Activated T-cell treated with anti-CD3 and anti-CD28 coated beads for 24 hours (primary cell): ENCODE measurements around the gene TP53BP2.
"Not testable (repeated sequence)": the region's sequence is repeated elsewhere in the genome, so short reads cannot be mapped to it uniquely, and the experiment has no call there.

Experiments used
- DNase-seq: peaks from one replicate; pipeline ENCODE4 v3.0.0-alpha.2; 2020; ENCODE audit warnings: low read depth

The TP53BP2 gene

GRCh38 chr1:223742856-223743517, 102.8 kb downstream of the TP53BP2 start:
- no peak for DNase-seq

GRCh38 chr1:223741861-223742260, 103.9 kb downstream of the TP53BP2 start:
- DNase-seq = no peak

GRCh38 chr1:223740038-223740736, 105.6 kb downstream of the TP53BP2 start:
- DNase-seq = not testable (repeated sequence)

- no peak for DNase-seq
These were observed 106.2 kb downstream of the TP53BP2 start for GRCh38 chr1:223739366-223740037.

- no peak for DNase-seq
These were observed 107.0 kb downstream of the TP53BP2 start for GRCh38 chr1:223738465-223739365.

GRCh38 chr1:223737342-223737741, 108.4 kb downstream of the TP53BP2 start:
- DNase-seq = no peak

GRCh38 chr1:223736638-223737037, 109.1 kb downstream of the TP53BP2 start:
- not testable (repeated sequence) for DNase-seq

GRCh38 chr1:223733898-223734852, 111.6 kb downstream of the TP53BP2 start:
- DNase-seq = no peak

- DNase-seq = no peak
These were observed 112.6 kb downstream of the TP53BP2 start for GRCh38 chr1:223732993-223733798.

- DNase-seq = no peak
These were observed 114.5 kb downstream of the TP53BP2 start for GRCh38 chr1:223731133-223731770.

- no peak for DNase-seq
These were observed 115.1 kb downstream of the TP53BP2 start for GRCh38 chr1:223730479-223731132.

- no peak for DNase-seq
These were observed 115.8 kb downstream of the TP53BP2 start for GRCh38 chr1:223729906-223730305.
